IPS DF 6.9 (cell line): ENCODE data around the gene AGR3.

Experiments
- DNase-seq: peaks from one replicate; pipeline ENCODE4 v3.0.0-alpha.2; 2013; ENCODE audit warnings: low read depth, low spot score
- H3K27ac ChIP-seq: one replicate; pipeline ENCODE4 v1.5.1; 2013; ENCODE audit warnings: low read length, control low read depth
- H3K27me3 ChIP-seq: 2 replicates; pipeline ENCODE4 v1.6.1; 2013; ENCODE audit warnings: mild to moderate bottlenecking, low read length; ENCODE audit not compliant: control insufficient read depth, insufficient read depth
- H3K36me3 ChIP-seq: 2 replicates; pipeline ENCODE4 v1.6.1; 2013; ENCODE audit warnings: low read length; ENCODE audit not compliant: control insufficient read depth, insufficient read depth
- H3K4me1 ChIP-seq: 2 replicates; pipeline ENCODE4 v1.6.1; 2013; ENCODE audit warnings: low read length; ENCODE audit not compliant: control insufficient read depth, insufficient read depth
- H3K4me3 ChIP-seq: 2 replicates; pipeline ENCODE4 v1.5.1; 2013; ENCODE audit warnings: mild to moderate bottlenecking, low read length
- H3K9me3 ChIP-seq: 2 replicates; pipeline ENCODE4 v1.6.1; 2013; ENCODE audit warnings: low read length, inconsistent platforms; ENCODE audit not compliant: control insufficient read depth, insufficient read depth
- WGBS: extraction: QIAGEN DNeasy Blood & Tissue Kit; methylation state at CpG from one replicate; pipeline ENCODE4 v1.1.7; 2013; ENCODE audit warnings: mixed read lengths, missing lambda C conversion rate; ENCODE audit not compliant: insufficient read length, insufficient coverage; 5-methylcytosine and 5-hydroxymethylcytosine counted together

Gene AGR3

GRCh38 chr7:16916738-16917137 is 35.0 kb upstream of the AGR3 start:
- Histone ChIP-seq H3K27me3 (no peaks in the 10 kb centered on the region), H3K4me1 (no peaks in the 10 kb centered on the region), H3K27ac (no peak overlapping the region), H3K4me3 (no peak overlapping the region), H3K9me3 (no peaks in the 10 kb centered on the region), H3K36me3 (no peaks in the 10 kb centered on the region)
- DNase-seq: no peak
- WGBS: no CpG with 5 or more reads among the region's 5 CpGs

GRCh38 chr7:16916105-16916639 is 34.4 kb upstream of the AGR3 start:
- no peak for DNase-seq
- Histone ChIP-seq H3K4me3 (no peak overlapping the region), H3K4me1 (no peaks in the 10 kb centered on the region), H3K9me3 (no peaks in the 10 kb centered on the region), H3K27ac (no peak overlapping the region), H3K27me3 (no peaks in the 10 kb centered on the region), H3K36me3 (no peaks in the 10 kb centered on the region)
- no CpG with 5 or more reads among the region's 1 CpG for WGBS

- no peak overlapping the region for H3K27ac ChIP-seq
- no peaks in the 10 kb centered on the region for H3K36me3 ChIP-seq
- H3K4me3 ChIP-seq: no peak overlapping the region
- WGBS: no CpG with 5 or more reads among the region's 4 CpGs
- DNase-seq: no peak
- no peaks in the 10 kb centered on the region for H3K27me3 ChIP-seq
- no peaks in the 10 kb centered on the region for H3K9me3 ChIP-seq
- no peaks in the 10 kb centered on the region for H3K4me1 ChIP-seq
Observed at GRCh38 chr7:16915405-16915804, 33.6 kb upstream of the AGR3 start.

GRCh38 chr7:16914771-16915170 is 33.0 kb upstream of the AGR3 start:
- no peak for DNase-seq
- no peaks in the 10 kb centered on the region for H3K4me1 ChIP-seq
- no peak overlapping the region for H3K27ac ChIP-seq
- no peak overlapping the region for H3K4me3 ChIP-seq
- no peaks in the 10 kb centered on the region for H3K9me3 ChIP-seq
- WGBS: no CpG with 5 or more reads among the region's 4 CpGs
- H3K27me3 ChIP-seq: no peaks in the 10 kb centered on the region
- no peaks in the 10 kb centered on the region for H3K36me3 ChIP-seq

GRCh38 chr7:16913643-16914042 is 31.9 kb upstream of the AGR3 start:
- no peaks in the 10 kb centered on the region for H3K36me3 ChIP-seq
- no peak overlapping the region for H3K4me3 ChIP-seq
- no peak overlapping the region for H3K27ac ChIP-seq
- no peaks in the 10 kb centered on the region for H3K27me3 ChIP-seq
- no peaks in the 10 kb centered on the region for H3K4me1 ChIP-seq
- DNase-seq: no peak
- no peaks in the 10 kb centered on the region for H3K9me3 ChIP-seq
- no CpG with 5 or more reads among the region's 5 CpGs for WGBS

GRCh38 chr7:16912540-16912939 is 30.8 kb upstream of the AGR3 start:
- Histone ChIP-seq H3K4me1 (no peaks in the 10 kb centered on the region), H3K9me3 (no peaks in the 10 kb centered on the region), H3K36me3 (no peaks in the 10 kb centered on the region), H3K4me3 (no peak overlapping the region), H3K27ac (no peak overlapping the region), H3K27me3 (no peaks in the 10 kb centered on the region)
- no peak for DNase-seq
- no CpG with 5 or more reads among the region's 4 CpGs for WGBS

- no peaks in the 10 kb centered on the region for H3K9me3 ChIP-seq
- no peaks in the 10 kb centered on the region for H3K4me1 ChIP-seq
- no peaks in the 10 kb centered on the region for H3K27me3 ChIP-seq
- no CpG with 5 or more reads among the region's 3 CpGs for WGBS
- DNase-seq: no peak
- H3K36me3 ChIP-seq: no peaks in the 10 kb centered on the region
- no peak overlapping the region for H3K4me3 ChIP-seq
- H3K27ac ChIP-seq: no peak overlapping the region
Observed at GRCh38 chr7:16908561-16908960, 26.8 kb upstream of the AGR3 start.

GRCh38 chr7:16905300-16906044 is 23.7 kb upstream of the AGR3 start:
- no peaks in the 10 kb centered on the region for H3K27me3 ChIP-seq
- no peak for DNase-seq

GRCh38 chr7:16904076-16904475 is 22.3 kb upstream of the AGR3 start:
- Histone ChIP-seq H3K9me3 (no peaks in the 10 kb centered on the region), H3K4me1 (no peaks in the 10 kb centered on the region), H3K4me3 (no peak overlapping the region), H3K27me3 (no peaks in the 10 kb centered on the region), H3K27ac (no peak overlapping the region), H3K36me3 (no peaks in the 10 kb centered on the region)
- no peak for DNase-seq
- WGBS: no CpG with 5 or more reads among the region's 2 CpGs

More at GRCh38 chr7:16905300-16906044, 23.7 kb upstream of the AGR3 start:
- H3K27ac ChIP-seq: no peak overlapping the region
- no peaks in the 10 kb centered on the region for H3K4me1 ChIP-seq
- no CpG with 5 or more reads among the region's 5 CpGs for WGBS
- no peaks in the 10 kb centered on the region for H3K36me3 ChIP-seq
- H3K9me3 ChIP-seq: no peaks in the 10 kb centered on the region
- H3K4me3 ChIP-seq: no peak overlapping the region

- no peaks in the 10 kb centered on the region for H3K36me3 ChIP-seq
- H3K27me3 ChIP-seq: no peaks in the 10 kb centered on the region
- H3K4me1 ChIP-seq: no peaks in the 10 kb centered on the region
- no peaks in the 10 kb centered on the region for H3K9me3 ChIP-seq
- H3K4me3 ChIP-seq: no peak overlapping the region
- no CpG with 5 or more reads among the region's 4 CpGs for WGBS
- no peak overlapping the region for H3K27ac ChIP-seq
- DNase-seq: no peak
Observed at GRCh38 chr7:16900209-16900768, 18.5 kb upstream of the AGR3 start.
